Endothelial cell of umbilical vein (primary cell): ENCODE data around the gene HDAC10.

Experiments used
- EZH2 ChIP-seq: IDR thresholded peaks from 2 replicates; pipeline ENCODE4 v1.6.1; 2012; ENCODE audit warnings: borderline replicate concordance, low read depth, mild to moderate bottlenecking, moderate library complexity, low read length, inconsistent platforms; ENCODE audit not compliant: severe bottlenecking
- FOS ChIP-seq: IDR thresholded peaks from 2 replicates; pipeline ENCODE4 v1.6.1; 2011; ENCODE audit warnings: mild to moderate bottlenecking, low read length, moderate library complexity, borderline replicate concordance; ENCODE audit not compliant: insufficient read depth
- GATA2 ChIP-seq: IDR thresholded peaks from 2 replicates; pipeline ENCODE4 v1.7.0; 2011; ENCODE audit warnings: low read depth, mild to moderate bottlenecking, moderate library complexity, mixed read lengths, low read length; ENCODE audit not compliant: insufficient read length, insufficient read depth
- JUN ChIP-seq: IDR thresholded peaks from 2 replicates; pipeline ENCODE4 v1.6.1; 2011; ENCODE audit warnings: borderline replicate concordance, low read depth; ENCODE audit not compliant: insufficient read length, insufficient read depth
- MYC ChIP-seq: IDR thresholded peaks from one replicate; pipeline ENCODE4 v1.6.1; 2011; ENCODE audit warnings: mild to moderate bottlenecking, low read depth, low read length
- POLR2A ChIP-seq: IDR thresholded peaks from 2 replicates; pipeline ENCODE4 v1.6.1; 2012; ENCODE audit warnings: low read depth, mild to moderate bottlenecking, control low read depth, low read length
- POLR2AphosphoS5 ChIP-seq: IDR thresholded peaks from 2 replicates; pipeline ENCODE4 v1.6.1; 2012; ENCODE audit warnings: low read depth, mild to moderate bottlenecking, control low read depth, low read length, moderate library complexity; ENCODE audit not compliant: insufficient read depth
- TF ChIP-seq, protein P1 (sequence below), 2 donors: IDR thresholded peaks; 1 replicate in 1 of 2; 2 replicates in 1 of 2; pipeline ENCODE4 v1.5.1; 2011; ENCODE audit warnings: low read length in 2 of 2, mild to moderate bottlenecking in 2 of 2, moderate library complexity in 2 of 2, control low read depth in 1 of 2, inconsistent platforms in 1 of 2, low read depth in 1 of 2; ENCODE audit not compliant: insufficient read depth in 1 of 2; ENCODE audit errors: extremely low read depth in 1 of 2
- TF ChIP-seq, protein P2 (sequence below): IDR thresholded peaks from 2 replicates; pipeline ENCODE4 v1.6.1; 2011; ENCODE audit not compliant: insufficient read depth, insufficient read length

DNA sequence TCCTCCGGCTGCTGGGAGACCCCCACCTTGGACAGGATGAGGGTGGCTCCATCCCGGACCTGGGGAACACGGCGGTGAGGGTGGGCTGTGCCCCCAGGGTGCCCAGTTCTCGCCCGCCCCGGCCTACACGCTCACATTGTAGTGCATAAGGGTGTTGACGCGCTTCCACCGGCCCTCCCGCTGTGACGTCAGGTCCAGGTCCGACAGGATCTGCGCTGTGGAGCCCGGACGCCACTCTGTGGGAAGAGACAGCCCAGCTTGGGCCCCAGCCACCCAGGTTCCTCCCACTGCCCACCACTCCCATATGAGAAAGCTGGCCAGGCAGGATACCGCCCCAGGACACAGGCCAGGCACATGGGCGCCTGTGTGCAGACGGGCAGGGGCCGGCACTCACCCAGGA is 27.4 kb upstream of the HDAC10 start:
- TF ChIP-seq EZH2 (no peak), POLR2AphosphoS5 (no peak), GATA2 (no peak), POLR2A (no peak), FOS (no peak), MYC (no peak), JUN (no peak)
- TF ChIP-seq, protein P1, sequence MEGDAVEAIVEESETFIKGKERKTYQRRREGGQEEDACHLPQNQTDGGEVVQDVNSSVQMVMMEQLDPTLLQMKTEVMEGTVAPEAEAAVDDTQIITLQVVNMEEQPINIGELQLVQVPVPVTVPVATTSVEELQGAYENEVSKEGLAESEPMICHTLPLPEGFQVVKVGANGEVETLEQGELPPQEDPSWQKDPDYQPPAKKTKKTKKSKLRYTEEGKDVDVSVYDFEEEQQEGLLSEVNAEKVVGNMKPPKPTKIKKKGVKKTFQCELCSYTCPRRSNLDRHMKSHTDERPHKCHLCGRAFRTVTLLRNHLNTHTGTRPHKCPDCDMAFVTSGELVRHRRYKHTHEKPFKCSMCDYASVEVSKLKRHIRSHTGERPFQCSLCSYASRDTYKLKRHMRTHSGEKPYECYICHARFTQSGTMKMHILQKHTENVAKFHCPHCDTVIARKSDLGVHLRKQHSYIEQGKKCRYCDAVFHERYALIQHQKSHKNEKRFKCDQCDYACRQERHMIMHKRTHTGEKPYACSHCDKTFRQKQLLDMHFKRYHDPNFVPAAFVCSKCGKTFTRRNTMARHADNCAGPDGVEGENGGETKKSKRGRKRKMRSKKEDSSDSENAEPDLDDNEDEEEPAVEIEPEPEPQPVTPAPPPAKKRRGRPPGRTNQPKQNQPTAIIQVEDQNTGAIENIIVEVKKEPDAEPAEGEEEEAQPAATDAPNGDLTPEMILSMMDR (IDR thresholded peaks at IDR 0.05; ENCODE audit: extremely low read depth in 1 of 2, insufficient read depth in 1 of 2, low read depth in 1 of 2, low read length in 2 of 2), result no peak
- TF ChIP-seq, protein P2, sequence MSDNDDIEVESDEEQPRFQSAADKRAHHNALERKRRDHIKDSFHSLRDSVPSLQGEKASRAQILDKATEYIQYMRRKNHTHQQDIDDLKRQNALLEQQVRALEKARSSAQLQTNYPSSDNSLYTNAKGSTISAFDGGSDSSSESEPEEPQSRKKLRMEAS, result no peak
